Left renal cortex interstitium (tissue), 4 donors: Measurements from ENCODE around the gene CCDC122. TPM values are rescaled to one million over a fixed set of nuclear protein-coding genes. Genes with fewer than 3 reads are reported as not detected.

Experiments
- DNase-seq, 4 donors: peaks; one replicate each; pipeline ENCODE4 v3.0.0-alpha.2; 2013; ENCODE audit warnings: low read depth in 4 of 4, low spot score in 2 of 4, missing footprints in 1 of 4
- polyA plus RNA-seq, 4 donors: library from polyadenylated mRNA; unstranded; fragments of 120-200 nt; gene quantifications; one replicate each; pipeline ENCODE4 v1.2.1, GENCODE V29; 2013; ENCODE audit not compliant: insufficient read length in 4 of 4

Gene CCDC122
- polyA plus RNA-seq, 4 donors, result 9.4 to 11.1 (median 10.1) TPM

DNA sequence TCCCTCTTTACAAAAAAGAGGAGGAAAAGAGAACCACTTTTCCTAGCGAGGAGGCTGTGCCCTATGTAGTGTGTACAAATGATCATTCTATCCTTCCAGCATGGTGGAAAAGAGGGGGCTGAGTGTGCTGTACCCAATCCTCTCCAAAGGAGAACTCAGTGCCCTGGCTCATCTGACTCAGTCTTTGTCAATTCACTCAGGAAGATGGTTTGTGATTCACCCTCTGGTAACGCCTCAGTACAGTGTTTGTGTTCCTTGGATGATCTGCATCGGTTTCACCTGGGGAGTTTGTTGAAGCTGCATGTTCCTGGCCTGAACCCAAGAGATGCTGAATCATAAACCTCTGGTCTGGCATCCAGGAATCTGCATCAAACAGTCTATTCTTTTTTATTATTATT, 74.5 kb downstream of the CCDC122 start:
- no peak for DNase-seq

DNA sequence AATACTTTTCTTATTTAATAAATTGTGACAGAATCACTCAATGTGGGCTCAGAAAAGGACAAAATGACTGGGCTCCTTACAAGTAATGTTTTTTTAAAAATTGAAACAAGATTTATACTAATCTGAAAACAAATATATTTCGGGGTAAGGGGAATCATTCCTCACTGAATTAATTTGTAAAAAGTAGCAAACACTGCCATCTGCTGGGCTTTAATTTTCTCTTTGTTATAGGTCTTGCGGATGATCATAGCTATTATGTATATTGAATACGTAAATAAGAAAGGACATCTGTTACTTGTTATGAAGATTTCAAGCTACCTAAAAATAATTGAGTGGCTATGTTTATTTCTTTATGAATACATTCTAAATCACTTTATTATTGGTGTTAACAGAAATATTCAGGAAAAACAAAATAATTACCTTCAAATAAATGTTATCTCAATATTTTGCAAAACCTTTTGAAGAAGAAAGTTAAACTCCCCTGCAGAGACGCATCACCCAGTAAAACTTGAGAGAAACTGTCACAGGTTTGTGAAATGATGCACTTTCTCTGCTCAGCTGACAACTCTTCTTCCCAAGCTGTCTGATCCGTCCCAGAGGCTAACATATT, 75.0 kb downstream of the CCDC122 start:
- DNase-seq, result peak in 1 of 4 donors; percentile 73

DNA sequence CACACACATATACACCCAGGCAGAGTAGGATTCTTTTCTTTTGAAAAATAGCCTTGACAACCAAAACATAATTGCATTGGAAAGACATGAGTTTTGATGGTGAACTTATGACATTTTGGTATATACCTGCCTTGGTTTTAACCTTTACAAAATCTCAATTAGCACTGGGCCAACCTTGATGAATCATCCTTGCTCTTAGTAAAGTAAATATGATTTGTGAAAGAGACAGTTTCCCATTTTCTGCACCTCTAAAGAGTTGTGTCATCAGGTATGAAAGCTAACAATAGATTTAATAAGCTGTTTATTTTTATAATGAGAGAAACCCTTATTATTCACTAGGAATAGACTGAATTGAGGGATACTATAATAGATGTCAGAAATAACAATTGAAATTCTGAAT, 77.0 kb downstream of the CCDC122 start:
- no peak for DNase-seq

DNA sequence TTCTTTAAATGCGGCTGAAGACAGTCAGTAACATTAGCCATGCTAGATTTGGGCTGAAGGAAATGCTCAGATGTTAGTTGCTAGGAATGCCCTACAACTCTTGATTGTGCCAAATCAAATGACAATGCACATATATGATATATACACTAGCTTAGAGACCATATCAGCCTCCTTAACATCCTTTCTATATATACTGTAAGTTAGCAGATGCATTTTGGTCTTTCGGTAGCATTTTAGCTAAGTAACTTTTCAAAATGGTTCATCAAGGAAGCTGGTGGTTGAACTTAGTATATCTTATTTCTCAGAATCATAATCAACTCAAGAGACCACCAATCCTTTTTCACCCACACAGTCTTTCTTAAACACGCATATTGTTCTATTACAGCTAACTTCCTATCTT, 78.7 kb downstream of the CCDC122 start:
- DNase-seq, result no peak

DNA sequence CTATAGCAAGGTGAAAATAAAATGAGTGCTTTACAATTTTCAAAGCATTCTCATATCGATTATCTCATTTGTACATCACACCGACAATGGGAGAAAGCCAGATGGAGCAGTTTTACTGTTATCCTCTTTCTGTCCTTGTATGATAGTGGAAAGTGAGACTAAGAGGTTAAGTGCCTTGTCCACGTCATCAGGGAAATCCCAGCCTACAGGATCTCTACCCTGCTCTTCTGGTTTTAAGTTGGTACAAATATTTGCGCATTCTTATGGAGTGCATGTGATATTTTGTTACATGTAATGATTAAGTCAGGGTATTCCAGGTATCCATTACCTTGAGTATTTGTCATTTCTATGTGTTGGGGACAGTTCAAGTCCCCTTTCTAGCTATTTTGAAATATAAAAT, 80.3 kb downstream of the CCDC122 start:
- no peak for DNase-seq

DNA sequence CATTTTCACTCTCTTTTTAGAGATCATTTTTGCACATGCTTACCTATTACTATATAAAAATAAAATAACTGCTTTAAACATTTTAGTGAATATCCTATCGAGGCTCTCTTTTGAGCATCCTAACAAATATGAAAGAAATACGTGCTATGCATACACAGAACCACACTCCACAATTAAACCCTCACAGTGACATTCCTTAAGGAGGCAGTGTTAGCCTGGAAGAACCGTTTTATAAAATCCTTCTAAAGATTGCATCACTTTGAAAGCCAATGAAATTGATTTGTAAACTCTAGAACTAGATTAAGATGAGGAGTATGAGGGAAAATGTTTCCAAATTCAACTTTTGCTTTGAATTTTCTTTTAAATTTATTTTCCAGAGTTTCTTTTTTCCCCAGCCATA, 81.7 kb downstream of the CCDC122 start:
- no peak for DNase-seq

DNA sequence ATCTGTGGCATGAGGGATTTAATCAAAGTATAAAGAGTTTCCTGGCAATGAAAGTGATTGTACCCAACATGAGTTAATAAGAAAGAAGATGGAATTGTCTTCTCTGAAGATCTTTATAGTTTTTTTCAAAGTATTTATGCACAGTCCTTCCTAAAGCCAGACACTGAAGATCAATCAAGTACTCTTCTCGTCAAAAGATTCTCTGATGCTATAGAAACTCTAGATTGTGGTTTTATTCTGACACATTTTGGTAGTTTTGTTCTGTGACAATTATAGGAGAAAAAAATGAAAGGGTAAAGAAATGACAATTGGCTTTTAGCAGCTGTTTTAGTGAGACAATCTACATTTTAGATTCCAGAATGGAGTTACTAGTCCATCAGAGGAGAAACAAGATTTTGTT, 82.4 kb downstream of the CCDC122 start:
- no peak for DNase-seq

DNA sequence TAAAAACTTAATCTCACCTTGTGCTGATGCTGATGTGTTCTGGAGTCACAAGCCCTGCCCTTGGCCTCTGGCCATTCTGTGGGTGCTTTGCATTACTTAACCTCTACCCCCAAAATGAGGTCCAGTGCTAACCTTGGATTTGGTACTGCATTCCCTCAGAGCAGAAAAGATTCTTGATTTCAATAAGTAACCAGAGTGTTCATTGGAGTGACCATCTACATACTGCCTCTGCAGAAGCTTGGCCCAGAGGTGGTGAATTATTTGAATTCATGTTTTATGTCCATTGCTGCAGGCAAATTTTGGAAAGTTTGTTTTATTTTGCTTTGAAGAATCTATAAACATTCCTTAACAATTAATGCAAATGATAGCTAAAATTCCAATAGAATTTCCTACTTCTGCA, 85.1 kb downstream of the CCDC122 start:
- DNase-seq, result no peak

DNA sequence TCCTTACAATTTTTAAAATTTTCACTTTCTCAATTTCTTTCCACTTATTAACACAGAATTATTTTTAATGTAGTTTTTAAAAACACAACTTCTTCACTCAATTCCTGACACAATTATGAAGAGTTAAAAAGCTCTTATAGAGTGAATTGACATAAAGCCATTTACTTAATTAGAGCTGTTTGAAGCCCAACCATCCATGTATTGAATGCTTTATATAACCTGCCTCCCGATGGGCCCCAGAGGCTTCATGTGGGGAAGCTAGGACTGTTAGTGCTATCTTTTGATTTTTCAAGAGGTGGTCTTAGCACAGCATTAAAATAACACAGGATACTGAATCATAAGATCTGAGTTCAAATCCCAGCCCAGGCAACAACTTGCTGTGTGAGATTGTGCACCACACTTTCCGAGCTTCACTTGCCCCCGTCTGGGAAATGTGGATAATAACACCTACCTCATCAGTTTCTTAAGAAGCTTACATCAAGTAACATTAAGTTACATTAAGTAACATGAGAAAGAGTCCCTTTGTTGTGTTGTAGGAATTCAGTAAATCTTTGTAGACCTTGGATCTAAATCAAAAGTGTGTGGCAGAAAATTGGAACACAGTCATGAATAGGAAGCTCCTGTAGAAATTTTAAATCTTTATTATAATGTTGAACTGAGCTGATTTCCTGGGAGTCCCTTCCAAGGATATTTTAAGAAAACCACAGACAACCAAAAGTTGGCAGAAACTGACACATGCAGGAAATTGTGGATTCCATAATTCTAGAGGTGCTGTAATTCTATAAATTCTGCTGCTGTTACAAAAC, 87.3 kb downstream of the CCDC122 start:
- DNase-seq, result no peak

DNA sequence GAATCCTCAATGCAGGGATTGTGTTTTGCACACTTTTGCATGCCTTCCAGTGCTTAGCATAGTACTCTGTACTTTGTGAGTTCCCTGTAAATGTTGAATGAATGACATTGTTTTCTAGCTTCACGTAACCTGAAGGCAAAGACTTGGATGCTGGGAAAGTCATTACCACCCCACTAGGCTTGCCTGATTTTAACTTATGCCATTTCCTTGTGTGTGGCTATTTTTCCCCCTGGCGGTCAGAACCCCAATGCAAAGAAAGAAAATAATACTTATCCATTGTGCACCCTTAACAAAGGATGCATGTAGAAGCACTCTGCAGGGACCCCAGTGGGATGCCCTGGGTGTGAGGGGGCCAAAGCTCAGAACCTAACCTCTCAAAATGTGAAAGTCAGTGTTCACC, 91.5 kb downstream of the CCDC122 start:
- peak in 1 of 4 donors; percentile 48 for DNase-seq

DNA sequence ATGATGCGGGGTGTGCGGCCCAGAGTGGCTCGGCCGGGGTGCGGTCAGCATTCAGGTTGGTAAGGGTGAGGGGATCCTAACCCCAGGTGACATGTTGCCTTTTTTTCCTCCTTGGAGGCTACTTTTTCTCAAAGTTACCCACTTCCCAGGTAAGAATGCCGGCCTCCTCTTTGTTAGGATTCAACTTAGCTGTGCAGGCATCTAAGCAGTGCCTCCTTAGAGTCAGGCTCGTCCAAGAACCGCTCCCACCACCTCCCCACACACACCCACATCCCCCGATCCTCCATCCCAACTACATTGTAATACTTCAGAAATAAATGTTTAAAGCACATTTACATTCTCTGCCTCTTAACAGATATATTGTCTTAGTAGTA, 92.0 kb downstream of the CCDC122 start:
- DNase-seq, result no peak

DNA sequence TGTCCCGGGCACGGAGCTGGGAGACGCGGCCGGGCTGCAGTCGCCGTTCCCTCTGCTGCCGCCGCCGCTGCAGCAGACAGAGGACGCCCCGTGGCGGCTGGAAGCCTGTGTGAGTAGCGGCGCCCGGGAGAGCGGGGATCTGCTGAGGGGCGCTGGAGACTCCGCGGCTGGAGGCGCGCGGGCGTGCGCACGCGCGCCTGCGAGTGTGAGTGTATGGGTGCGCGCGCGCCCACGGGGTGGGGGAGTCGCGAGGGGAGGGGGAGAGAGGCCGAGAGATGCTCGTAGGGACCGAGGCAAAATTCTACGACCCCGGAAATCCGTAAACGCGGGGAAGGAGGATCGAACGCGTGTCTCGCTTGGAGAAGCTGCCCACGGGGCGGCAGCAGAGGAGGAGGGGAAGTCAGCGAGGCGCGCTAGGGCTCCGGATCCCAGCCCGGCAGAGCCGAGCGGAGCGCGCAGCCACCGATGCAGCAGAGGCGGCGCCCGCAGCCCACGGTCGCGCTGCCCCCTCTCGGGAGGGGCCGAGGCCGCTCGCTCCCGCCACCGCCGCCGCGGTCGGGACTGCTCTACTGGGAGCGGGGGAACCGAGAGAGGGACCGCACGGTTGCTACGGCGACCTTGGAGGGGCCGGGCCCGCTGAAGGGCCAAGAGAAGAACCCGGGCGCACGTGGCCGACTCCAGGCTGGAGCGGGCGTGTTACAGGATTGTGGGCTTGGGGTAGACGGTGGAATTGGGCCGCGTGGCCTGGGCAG, 92.6 kb downstream of the CCDC122 start, which contains the start of gene ENOX1:
TSS of gene ENOX1 (minus strand) at position 207 of the 752 bp plus-strand sequence.
- peak; percentile 63 to 73 (median 68) for DNase-seq

DNA sequence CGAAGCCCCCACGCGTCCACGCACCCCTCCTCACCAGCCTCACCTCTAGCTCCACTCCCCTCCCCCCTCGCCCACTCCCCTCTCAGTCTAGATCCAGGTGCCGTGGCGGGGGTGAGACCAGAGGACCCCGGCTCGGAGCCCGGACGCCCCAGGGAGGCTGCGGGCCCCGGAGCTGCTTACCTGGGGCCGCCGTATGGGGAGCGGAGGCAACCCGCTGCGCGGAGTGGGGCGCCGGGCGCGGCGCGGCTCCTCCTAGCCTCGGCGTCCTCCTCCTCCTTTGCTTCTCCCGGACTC, 93.1 kb downstream of the CCDC122 start:
- DNase-seq, result no peak

Other genes with a start within 250 kb of the CCDC122 start
- 10 to 100 TPM in 2 of 4 donors, 1 to 10 TPM in 2; 9.6 to 12.0 (median 10.6) TPM for gene ENOX1, start 92.8 kb downstream of the CCDC122 start, polyA plus RNA-seq
- gene LACC1, start 164 bp upstream of the CCDC122 start, polyA plus RNA-seq, result 1 to 10 TPM; 3.3 to 4.3 (median 3.9) TPM